PFSK-1 (cell line): ENCODE data around the gene CHRNA7.

Experiments
- POLR2AphosphoS5 ChIP-seq: IDR thresholded peaks from 2 replicates; pipeline ENCODE4 v1.6.1; 2012; ENCODE audit warnings: low read depth, mild to moderate bottlenecking, control low read depth, low read length, moderate library complexity
- TAF1 ChIP-seq: IDR thresholded peaks from 2 replicates; pipeline ENCODE4 v1.6.1; 2012; ENCODE audit warnings: low read length, control low read depth, borderline replicate concordance; ENCODE audit not compliant: insufficient read depth

GRCh38 chr15:32131803-32132202 is 101.5 kb downstream of the CHRNA7 start:
- TF ChIP-seq TAF1 (no peak), POLR2AphosphoS5 (no peak)
